GM21576 (cell line): ENCODE data around the gene UTS2.

Source experiments
- ATAC-seq: cut with Tn5 transposase; IDR thresholded peaks from one replicate; pipeline ENCODE4 v1.9.1; 2021; ENCODE audit warnings: mild to moderate bottlenecking, moderate library complexity; ENCODE audit not compliant: unreplicated experiment

UTS2 gene

GRCh38 chr1:7852804-7853683 lies at the start of gene UTS2:
TSS of gene UTS2 (minus strand) at chr1:7853065. CDS start at chr1:7853003, 62 bp downstream.
- no peak for ATAC-seq

- ATAC-seq, result no peak
Observed at GRCh38 chr1:7899741-7900140, 46.9 kb upstream of the UTS2 start.

GRCh38 chr1:7898962-7899361 lies 46.1 kb upstream of the UTS2 start:
- ATAC-seq, result no peak

GRCh38 chr1:7896994-7897393 lies 44.1 kb upstream of the UTS2 start:
- no peak for ATAC-seq

GRCh38 chr1:7893529-7894180 lies 40.8 kb upstream of the UTS2 start:
- ATAC-seq, result no peak

GRCh38 chr1:7891804-7892203 lies 38.9 kb upstream of the UTS2 start:
- ATAC-seq, result no peak

- no peak for ATAC-seq
Observed at GRCh38 chr1:7890853-7891252, 38.0 kb upstream of the UTS2 start.

GRCh38 chr1:7888248-7889081 lies 35.6 kb upstream of the UTS2 start:
- no peak for ATAC-seq

GRCh38 chr1:7886405-7886745 lies 33.5 kb upstream of the UTS2 start:
- ATAC-seq, result no peak

- no peak for ATAC-seq
Observed at GRCh38 chr1:7885513-7886404, 32.9 kb upstream of the UTS2 start.

GRCh38 chr1:7884757-7885156 lies 31.9 kb upstream of the UTS2 start:
- no peak for ATAC-seq

GRCh38 chr1:7879228-7879627 lies 26.4 kb upstream of the UTS2 start:
- ATAC-seq, result no peak

- no peak for ATAC-seq
Observed at GRCh38 chr1:7878027-7878426, 25.2 kb upstream of the UTS2 start.

- no peak for ATAC-seq
Observed at GRCh38 chr1:7873801-7874795, 21.2 kb upstream of the UTS2 start.

- no peak for ATAC-seq
Observed at GRCh38 chr1:7871136-7871535, 18.3 kb upstream of the UTS2 start.

GRCh38 chr1:7869136-7869920 lies 16.5 kb upstream of the UTS2 start:
- no peak for ATAC-seq

GRCh38 chr1:7868070-7868780 lies 15.4 kb upstream of the UTS2 start:
- ATAC-seq, result no peak

- no peak for ATAC-seq
Observed at GRCh38 chr1:7865978-7866377, 13.1 kb upstream of the UTS2 start.
